ENCODE measurements around the gene WDR11.

Gene WDR11

GRCh38 chr10:120850911-120851865, at the start of gene WDR11:
Gene WDR11 (plus strand): TSS chr10:120851362. CDS start chr10:120851421, 59 bp downstream.
- DNase-seq: peak; percentile 92

- DNase-seq: no peak
These were observed 48.2 kb upstream of the WDR11 start for GRCh38 chr10:120802935-120803334.

GRCh38 chr10:120803972-120804371, 47.2 kb upstream of the WDR11 start:
- no peak for DNase-seq

GRCh38 chr10:120805014-120805812, 45.9 kb upstream of the WDR11 start:
- DNase-seq: no peak

- no peak for DNase-seq
These were observed 45.1 kb upstream of the WDR11 start for GRCh38 chr10:120806081-120806480.

GRCh38 chr10:120810298-120810697, 40.9 kb upstream of the WDR11 start:
- DNase-seq: no peak

GRCh38 chr10:120813085-120813484, 38.1 kb upstream of the WDR11 start:
- no peak for DNase-seq

- DNase-seq: no peak
These were observed 32.9 kb upstream of the WDR11 start for GRCh38 chr10:120818301-120818700.

GRCh38 chr10:120819366-120819765, 31.8 kb upstream of the WDR11 start:
- DNase-seq: no peak

GRCh38 chr10:120823266-120823665, 27.9 kb upstream of the WDR11 start:
- DNase-seq: no peak

- DNase-seq: no peak
These were observed 26.3 kb upstream of the WDR11 start for GRCh38 chr10:120824881-120825309.

- DNase-seq: no peak
These were observed 25.0 kb upstream of the WDR11 start for GRCh38 chr10:120825878-120826769.

- DNase-seq: no peak
These were observed 23.8 kb upstream of the WDR11 start for GRCh38 chr10:120827251-120827875.

- no peak for DNase-seq
These were observed 22.3 kb upstream of the WDR11 start for GRCh38 chr10:120828763-120829319.

GRCh38 chr10:120832106-120832505, 19.1 kb upstream of the WDR11 start:
- DNase-seq: no peak

GRCh38 chr10:120833222-120833928, 17.8 kb upstream of the WDR11 start:
- DNase-seq: no peak

- no peak for DNase-seq
These were observed 15.6 kb upstream of the WDR11 start for GRCh38 chr10:120835603-120836002.

- no peak for DNase-seq
These were observed 12.2 kb upstream of the WDR11 start for GRCh38 chr10:120838941-120839340.

GRCh38 chr10:120841522-120842189, 9.5 kb upstream of the WDR11 start:
- DNase-seq: no peak

GRCh38 chr10:120854388-120854787, 3.2 kb downstream of the WDR11 start:
- no peak for DNase-seq

Measured in retina (tissue), 1 donor.